ENCODE data around the gene SPACDR. TPM values are rescaled to one million over a fixed set of nuclear protein-coding genes. Genes with fewer than 3 reads are reported as not detected.
A peak's percentile ranks its signal among the peaks of the same experiment; 100 is the strongest.

The SPACDR gene
- total and polyA plus RNA-seq, 9 of the 15 experiments (the other 6 are each of a cell fraction or from before 2014, with no cell fraction given): 0.07 to 0.55 (median 0.14) TPM; not detected in 1

GRCh38 chr7:100478958-100479660, 15.0 kb upstream of the SPACDR start, which contains the start of gene TSC22D4 (continued):
- TF ChIP-seq ZNF318 (IDR thresholded peaks at IDR 0.05; ENCODE audit: borderline replicate concordance in 1 of 2, low read depth in 1 of 2) (peak in 1 of 2 experiments; percentile 63; a peak in 1 of 4 replicates), ZNF239 (CRISPR knock-in tag; IDR thresholded peaks at IDR 0.05) (no peak), SMAD4 (CRISPR knock-in tag; conservative IDR thresholded peaks at IDR 0.05) (peak; percentile 62), TRIM24 (IDR thresholded peaks at IDR 0.05) (peak; percentile 76 to 83), EWSR1 (IDR thresholded peaks at IDR 0.05; ENCODE audit: borderline replicate concordance, low read depth, partially characterized antibody) (no peak), SMARCA4 (IDR thresholded peaks at IDR 0.05) (peak; percentile 85), ZNF184 (CRISPR knock-in tag; IDR thresholded peaks at IDR 0.05) (no peak), STAG1 (CRISPR knock-in tag; IDR thresholded peaks at IDR 0.05; ENCODE audit: borderline replicate concordance) (no peak), NFE2L1 (tag; IDR thresholded peaks at IDR 0.05; ENCODE audit: borderline replicate concordance, low read depth) (no peak), NCOR1 (IDR thresholded peaks at IDR 0.05) (peak; percentile 83), CC2D1A (IDR thresholded peaks at IDR 0.05) (peak; percentile 64; the same call in 1 of the 2 replicates), PREB (CRISPR knock-in tag; IDR thresholded peaks at IDR 0.05) (no peak), BRF2 (IDR thresholded peaks at IDR 0.05; ENCODE audit: borderline replicate concordance, insufficient read depth, insufficient read length) (no peak), MEIS2 (IDR thresholded peaks at IDR 0.05; ENCODE audit: partially characterized antibody) (peak; percentile 48)

Measured in K562 (cell line).